Upper lobe of left lung (tissue), 4 donors: ENCODE measurements around the gene RIMKLA.

Experiments
- CTCF ChIP-seq, 6 experiments: fragments of 450-650 bp in 4 of 6; fragments of 200-600 bp in 2 of 6; sonication (generic) in 2 of 6; IDR thresholded peaks; one replicate each; pipeline ENCODE4 v1.5.1; 2016 to 2019; ENCODE audit warnings: antibody characterized with exemption in 6 of 6
- POLR2A ChIP-seq, 4 donors: fragments of 450-650 bp; IDR thresholded peaks; one replicate each; pipeline ENCODE4 v1.5.1; 2016 to 2017; ENCODE audit warnings: antibody characterized with exemption in 4 of 4, mild to moderate bottlenecking in 2 of 4
- POLR2AphosphoS5 ChIP-seq, 2 donors: sonication (generic); formaldehyde crosslinking; IDR thresholded peaks; one replicate each; pipeline ENCODE4 v1.5.1; 2017; ENCODE audit warnings: antibody characterized with exemption in 2 of 2

GRCh38 chr1:42332877-42333276, 47.7 kb upstream of the RIMKLA start:
- TF ChIP-seq CTCF (IDR thresholded peaks at IDR 0.05): no peak
- TF ChIP-seq POLR2A (IDR thresholded peaks at IDR 0.05): no peak
- no peak for TF ChIP-seq POLR2AphosphoS5 (IDR thresholded peaks at IDR 0.05)
